Stimulated activated CD8-positive, alpha-beta memory T cell treated with anti-CD3 and anti-CD28 coated beads, Interleukin-15, amount 100 ng/mL, for 24 hours (primary cell): ENCODE data around the gene PRMT3.
A peak's percentile ranks its signal among the peaks of the same experiment; 100 is the strongest.
"Not testable (repeated sequence)": the region's sequence is repeated elsewhere in the genome, so short reads cannot be mapped to it uniquely, and the experiment has no call there.

Source experiments
- DNase-seq: peaks from one replicate; pipeline ENCODE4 v3.0.0-alpha.2; 2020; ENCODE audit warnings: low read depth

Gene PRMT3

DNA sequence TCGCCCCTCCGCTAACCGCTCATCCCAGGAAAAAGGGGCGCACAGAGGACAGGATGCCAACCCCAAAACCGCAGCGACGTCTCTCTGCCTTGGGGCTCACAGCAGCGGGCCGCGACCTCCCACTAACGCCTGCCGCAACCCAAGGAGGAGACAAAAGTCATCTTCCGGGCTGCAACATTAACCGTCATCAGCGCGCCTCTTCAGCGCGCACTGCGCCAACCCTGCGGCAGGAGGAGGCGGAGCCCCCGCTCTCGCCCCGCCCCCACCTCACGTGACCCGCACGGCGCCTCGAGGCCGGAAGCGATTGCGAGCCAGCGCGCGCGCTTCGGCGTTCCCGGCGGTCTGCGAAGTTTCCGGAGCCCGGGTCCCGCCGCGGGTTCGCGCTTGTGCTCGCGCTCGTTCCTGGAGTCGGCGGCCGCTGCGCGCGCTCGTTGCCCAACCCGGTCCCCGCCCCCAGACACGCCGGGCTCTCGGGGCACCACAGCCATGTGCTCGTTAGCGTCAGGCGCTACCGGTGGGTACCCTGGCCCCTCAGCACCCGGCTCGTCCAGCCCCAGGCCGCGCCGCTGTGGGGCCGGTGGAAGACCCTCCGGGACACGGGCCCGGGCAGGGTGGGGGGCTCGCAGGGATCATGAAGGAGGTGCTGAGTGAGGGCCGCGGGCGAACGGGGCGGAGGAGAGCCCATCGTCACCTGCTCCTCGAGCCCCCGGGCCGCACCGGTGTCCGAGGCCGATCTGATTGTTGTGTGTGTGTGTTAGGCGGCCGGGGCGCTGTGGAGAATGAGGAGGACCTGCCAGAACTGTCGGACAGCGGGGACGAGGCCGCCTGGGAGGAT lies at the start of gene PRMT3:
TSS of gene PRMT3 (plus strand) at position 456 of the 835 bp plus-strand sequence. CDS start at position 487, 31 bp downstream.
- DNase-seq: peak; percentile 96

DNA sequence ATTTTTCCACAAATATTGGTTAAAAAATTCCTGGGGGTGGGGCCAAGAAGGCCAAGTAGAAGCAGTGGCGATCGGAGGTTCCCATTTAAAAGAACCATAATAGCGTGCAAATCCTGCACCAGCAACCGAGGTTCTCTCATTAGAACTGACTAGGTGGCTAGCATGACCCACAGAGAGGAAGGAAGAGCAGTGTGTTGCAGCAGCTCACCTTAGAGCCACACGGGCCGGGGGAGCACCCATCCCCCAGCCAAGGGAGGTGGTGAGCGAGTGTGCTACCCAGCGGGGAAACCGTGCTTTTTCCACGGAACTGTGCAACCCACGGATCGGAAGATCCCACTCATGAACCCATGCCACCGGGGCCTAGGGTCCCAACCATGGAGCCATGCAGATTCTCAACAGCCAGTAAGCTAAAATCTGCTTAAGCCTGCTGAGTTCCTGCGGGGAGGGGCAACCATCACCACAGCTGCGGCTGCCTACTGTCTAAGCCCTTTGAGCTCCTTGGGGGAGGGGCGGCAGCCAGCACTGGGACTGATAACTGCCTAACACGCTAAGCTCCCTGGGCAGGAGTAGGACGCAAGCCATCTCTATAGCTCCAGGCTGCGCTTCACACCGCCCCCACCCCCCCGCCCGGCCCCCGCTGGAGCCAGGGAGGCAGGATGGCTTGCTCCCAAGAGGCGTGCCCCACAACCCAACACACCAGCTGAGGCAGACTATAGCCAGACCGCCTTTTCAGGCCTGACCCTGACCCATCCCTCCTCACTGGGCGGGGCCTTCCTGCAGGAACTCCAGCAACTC lies 45.0 kb upstream of the PRMT3 start:
- no peak for DNase-seq

DNA sequence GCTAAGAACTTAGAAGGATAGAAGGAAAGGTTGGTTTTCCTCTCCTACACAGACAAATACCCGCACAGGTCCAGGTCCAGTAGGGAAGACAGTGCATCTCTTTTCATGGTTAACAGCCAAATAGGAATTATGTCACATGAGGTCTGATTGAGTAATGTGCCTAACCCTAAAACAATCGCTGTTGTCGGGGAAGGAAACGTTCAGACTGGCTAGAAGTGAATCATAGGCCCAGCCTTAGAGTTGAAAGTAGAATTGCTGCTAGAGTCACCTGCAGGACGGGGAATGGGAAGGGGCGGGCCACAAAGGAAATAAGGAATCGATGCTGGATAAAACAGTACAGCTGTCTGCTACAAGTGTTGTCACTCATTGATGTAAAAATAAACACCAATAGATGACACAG lies 36.4 kb upstream of the PRMT3 start:
- no peak for DNase-seq

DNA sequence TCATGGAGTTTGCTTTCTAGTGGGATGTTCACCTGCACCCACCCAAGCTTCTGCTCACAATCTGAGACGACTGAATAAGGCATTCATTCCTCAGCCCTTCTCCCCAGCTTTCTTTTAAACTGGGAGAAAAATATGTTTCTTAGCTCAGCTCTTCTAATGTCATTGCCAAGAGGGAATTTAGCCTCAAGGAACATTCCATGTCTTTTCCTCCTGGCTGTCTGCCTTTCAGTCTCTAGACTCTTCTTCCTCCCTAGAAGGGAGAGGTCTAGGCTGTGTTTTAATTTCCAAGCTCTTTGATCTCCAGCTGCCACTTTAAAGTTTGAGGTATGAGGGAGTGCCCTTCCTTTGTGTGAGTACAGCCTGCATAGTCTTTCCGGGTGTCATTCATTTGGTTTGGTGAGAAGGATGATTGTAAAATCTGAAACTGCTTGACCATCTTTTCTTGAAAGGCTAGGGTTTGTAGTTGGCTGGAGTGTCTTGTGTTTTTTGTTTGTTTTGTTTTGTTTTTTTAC lies 35.7 kb upstream of the PRMT3 start:
- no peak for DNase-seq

DNA sequence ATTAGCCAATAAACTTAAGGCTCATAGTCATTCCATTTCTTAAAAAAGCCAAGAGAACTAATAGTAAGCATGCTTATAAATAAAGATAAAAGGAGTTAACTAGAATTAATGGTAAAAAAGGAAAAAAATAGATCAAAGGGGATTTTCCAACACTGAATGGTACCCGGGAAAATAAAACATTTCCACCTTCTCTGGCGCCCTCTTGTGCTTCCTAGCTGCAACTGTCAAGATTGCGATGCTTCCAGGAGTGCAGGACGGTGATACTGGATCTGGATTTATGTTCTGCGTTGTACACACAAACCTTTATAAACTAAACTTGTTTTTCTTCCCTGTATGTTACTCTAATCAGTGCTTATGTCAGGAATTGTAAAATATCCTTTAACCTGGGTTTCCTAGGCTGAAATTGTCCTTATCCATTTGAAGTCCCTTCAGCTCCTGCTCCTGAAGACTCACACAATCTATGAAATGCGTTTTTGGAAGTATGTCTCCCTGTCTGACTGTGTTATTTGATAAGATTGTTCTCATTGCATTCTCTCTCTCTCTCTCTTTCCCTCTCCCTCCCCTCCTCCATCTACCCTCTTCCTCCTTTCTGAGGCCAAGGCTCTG lies 33.6 kb upstream of the PRMT3 start:
- no peak for DNase-seq

DNA sequence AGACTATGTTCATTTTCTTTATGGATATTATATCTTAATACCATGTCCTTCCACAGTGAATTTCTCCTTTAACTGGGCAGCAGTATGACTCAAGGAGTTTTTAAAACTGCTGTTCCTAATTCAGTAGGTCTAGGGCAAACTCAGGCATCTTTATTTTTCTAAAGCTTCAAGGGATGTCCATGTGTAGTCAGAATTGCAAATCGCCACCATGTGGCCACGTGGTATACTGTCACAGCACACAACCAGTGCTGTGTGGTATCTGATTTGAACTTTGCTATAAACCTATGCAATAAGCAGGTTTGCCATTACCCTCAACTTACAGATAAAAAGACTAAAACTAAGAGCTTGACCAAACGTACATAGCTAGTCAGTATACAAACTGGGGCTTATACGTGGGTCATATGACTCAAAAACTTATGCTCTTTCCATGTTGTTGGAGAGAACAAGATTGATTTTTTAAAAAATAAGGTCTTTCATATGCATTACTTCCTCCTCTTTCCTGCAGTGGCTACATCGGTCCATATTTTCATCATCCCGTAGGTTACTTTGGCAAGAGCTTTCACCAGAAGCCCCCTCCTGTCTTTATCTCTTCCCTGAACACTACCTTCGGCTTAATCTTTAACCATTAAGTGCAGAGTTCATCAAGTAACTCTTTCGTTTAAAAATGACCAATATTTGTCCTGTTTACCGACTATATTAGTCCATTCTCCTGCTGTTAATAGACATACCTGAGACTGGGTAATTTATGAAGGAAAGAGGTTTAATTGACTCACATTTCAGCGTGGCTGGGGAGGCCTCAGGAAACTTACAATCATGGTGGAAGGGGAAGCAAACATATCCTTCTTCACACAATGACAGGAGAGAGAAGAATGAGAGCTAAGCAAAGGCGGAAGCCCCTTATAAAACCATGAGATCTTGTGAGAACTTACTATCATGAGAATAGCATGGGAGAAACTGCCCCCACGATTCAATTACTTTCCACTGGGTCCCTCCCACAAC lies 32.0 kb upstream of the PRMT3 start:
- DNase-seq: no peak

DNA sequence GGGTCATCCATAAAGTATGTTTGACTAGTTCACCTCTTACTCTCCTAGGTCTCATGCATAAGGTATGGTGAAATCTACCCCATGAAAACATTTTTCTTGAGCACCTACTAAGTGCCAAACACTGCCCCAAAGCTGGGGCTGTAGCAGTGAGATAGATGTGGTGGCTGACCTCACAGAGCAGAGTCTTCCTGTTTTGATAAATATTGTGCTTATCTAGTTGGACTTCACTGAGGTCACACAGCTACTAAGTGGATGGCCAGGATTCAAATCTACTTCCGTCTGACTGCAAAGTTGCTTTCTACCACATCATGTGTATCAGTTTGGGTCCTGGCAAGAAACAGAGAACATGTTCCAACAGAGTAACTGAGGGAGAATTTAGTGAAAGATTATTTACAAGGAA lies 30.4 kb upstream of the PRMT3 start:
- no peak for DNase-seq

DNA sequence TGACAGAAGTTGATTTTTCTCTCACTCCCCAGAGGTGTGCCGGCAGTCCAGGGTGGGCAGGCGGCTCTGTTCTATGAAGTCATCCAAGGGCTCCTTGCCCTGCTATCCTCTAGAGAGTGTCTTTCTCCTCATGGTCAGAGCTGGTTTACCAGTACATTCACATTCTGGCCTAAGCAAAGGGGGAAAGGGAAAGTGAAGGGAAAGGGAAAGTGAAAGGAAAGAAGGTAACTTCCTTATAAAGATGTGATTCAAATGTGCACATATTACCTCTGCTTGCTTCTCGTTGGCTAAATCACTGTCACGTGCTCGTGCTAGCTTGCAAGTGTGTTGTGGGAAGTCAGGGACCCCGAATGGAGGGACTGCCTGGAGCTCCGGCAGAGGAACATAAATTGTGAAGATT lies 26.9 kb upstream of the PRMT3 start:
- no peak for DNase-seq

DNA sequence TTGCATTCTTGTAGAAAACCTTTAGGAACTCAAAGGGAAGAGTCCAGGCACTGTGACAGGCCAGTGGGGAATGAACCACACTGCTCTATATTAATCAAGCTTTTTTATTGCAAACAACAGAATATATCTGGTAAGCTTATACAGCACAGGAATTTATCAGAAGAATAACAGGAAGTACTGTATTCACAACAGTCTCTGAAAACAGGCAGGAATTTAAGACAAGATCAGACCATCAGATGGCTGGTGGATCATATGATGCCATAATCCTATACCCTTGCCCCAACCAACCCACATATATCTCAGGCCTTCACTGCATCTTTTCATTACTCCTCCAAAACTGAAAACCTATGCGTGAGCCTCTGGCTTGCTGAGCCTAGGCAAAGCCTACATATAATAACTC lies 25.0 kb upstream of the PRMT3 start:
- DNase-seq: no peak

DNA sequence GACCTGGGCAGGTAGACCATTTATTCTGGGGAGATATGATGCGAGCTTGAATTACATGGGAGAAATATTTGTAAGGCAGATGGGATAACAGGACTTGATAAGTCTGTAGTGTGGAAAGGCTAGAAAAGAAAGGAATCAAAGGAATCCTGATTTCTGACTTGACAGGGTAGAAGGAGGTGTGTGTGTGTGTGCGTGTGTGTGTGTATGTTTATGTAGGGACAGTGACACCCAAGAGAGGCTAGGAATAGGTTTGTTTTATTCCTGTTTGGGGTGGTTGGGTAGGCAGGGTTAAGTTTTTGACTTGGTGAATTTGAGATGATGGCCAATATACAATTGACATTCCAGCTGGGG lies 24.4 kb upstream of the PRMT3 start:
- no peak for DNase-seq

DNA sequence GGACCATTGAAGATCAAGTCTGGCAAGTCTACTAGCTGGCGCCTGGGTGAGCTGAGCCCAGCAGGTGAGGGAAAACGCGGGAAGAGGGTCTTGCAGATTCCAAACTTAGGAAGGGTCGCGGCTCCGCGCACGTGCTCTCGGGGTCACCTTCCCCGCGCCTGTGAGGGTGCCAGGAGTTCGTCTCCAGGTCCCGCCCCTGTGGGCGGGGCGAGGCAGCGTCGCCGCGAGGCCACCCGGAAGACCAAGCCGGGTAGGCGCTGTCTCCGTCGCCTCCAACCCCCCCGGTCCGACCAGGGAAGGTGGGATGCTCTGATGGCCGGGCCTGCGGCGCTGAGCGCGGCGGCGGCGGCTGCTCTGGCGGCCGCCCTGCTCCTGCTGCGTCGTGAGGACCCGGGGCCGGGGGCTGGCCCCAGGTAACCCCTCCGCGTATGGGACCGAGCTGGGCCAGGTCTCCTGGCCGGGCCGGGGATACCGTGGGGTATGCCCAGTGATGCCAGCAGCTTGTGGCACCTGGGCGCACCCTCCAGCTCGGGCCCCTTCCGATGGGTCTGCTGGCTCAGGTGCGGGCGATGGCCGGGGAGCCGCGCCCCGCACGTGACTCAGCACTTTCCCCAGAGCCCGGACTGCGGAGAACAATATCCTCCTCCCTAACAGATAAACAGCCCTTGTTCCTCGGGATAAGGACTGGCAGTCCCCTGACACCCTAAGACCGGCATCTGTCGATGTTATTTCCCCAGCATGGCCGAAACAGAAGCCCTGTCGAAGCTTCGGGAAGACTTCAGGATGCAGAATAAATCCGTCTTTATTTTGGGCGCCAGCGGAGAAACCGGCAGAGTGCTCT lies 23.8 kb upstream of the PRMT3 start, which contains the start of gene HTATIP2:
TSS of gene HTATIP2 (plus strand) at position 215 of the 841 bp plus-strand sequence. CDS start at position 739, 524 bp downstream.
- DNase-seq: peak; percentile 45

DNA sequence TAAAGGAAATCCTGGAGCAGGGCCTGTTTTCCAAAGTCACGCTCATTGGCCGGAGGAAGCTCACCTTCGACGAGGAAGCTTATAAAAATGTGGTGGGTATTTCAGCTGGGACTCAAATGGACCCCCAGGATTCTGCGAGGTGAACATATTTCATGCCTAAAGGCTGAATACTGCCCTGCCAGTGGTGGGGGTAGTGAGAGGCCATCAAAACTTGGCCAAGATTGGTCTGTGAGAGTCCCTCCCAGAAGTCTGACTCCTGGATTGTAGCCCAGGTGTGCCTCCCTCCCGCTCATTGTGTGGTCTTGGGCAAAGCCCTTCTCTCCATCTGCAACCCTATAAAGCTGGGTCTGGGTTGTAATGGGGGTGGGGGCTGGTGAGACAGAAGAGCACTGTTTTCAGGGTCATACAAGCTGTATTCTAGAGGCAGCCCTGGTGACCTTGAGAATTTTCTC lies 23.1 kb upstream of the PRMT3 start:
- no peak for DNase-seq

DNA sequence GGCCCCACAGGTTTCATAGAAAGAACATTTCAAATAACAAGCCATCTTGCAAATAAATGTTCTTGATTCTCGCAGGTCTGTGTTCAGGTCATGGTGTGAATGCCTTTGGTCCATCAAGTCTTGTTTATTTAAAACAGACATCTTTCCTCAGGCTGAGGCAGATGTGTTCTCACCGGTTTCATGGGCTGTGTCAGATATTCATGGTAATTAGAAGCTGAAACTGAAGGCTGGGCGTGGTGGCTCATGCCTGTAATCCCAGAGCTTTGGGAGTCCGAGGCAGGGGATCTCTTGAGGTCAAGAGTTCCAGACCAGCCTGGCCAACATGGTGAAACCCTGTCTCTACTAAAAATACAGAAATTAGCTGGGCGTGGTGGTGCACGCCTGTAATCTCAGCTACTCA lies 22.1 kb upstream of the PRMT3 start:
- not testable (repeated sequence) for DNase-seq

DNA sequence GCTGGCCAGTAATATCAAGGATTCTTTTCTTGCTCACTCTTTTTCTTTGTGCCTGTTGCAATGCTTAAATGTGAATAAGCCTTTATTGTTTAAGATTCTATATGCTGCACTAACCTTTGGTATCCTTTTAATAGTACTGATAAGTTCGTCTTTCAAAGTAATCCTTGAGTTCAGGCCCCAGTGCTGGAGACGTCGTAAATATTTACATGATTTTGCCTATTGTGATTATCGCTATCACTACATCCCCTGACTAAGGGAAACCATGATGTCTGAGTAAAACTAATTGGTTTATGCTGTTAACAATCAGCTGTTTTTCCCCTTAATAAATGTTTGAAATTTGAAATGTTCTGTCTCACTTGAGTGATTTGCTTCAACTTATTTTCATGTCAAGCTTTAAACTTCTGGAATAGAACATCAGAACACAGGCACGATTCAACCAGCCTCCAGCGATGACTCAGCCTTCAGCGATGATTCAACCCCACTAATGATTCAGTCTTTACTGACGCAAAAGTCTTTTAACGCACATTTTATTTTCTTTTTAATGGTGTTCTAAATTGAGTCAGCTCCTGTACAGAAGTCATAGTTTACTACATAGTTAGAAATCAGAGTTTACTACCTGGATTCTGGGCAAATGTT lies 20.1 kb upstream of the PRMT3 start:
- DNase-seq: no peak

DNA sequence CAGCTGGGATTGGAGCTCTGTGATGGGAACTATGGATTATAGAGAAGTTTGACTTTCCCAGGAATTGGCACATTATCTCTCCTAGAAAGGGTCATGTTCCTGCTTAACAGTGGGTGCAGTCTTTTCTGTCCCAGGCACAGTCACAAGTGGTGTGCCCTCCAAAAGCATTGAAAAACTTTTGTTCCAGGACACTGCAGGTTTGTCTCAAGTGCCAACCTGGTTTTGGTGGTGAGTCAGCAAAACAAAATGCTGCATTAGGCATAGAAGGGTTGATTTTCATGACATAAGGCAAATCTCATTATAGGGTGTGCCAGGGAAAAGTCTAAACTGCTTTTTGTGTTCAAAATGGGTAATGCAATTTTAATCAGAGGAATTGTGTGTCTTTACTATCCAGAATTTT lies 19.1 kb upstream of the PRMT3 start:
- no peak for DNase-seq

DNA sequence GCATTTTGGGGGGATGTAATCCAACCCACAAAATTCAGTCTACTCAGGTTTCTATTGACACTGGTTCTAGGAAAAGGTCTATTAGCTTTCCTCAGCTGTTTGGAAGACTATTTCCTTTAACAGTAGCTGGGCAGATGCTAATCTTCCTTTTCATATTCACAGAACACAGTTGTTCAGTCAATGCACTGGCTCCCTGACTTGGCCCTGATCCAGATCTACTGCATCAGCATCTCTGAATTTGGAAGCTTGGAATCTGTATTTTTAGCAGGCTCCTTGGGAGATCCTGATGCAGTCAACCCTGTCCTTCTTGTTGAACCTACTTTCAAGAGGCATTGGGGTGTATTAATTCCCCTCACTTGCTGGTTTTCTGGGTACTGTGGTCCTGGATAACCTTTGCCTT lies 17.7 kb upstream of the PRMT3 start:
- DNase-seq: no peak

DNA sequence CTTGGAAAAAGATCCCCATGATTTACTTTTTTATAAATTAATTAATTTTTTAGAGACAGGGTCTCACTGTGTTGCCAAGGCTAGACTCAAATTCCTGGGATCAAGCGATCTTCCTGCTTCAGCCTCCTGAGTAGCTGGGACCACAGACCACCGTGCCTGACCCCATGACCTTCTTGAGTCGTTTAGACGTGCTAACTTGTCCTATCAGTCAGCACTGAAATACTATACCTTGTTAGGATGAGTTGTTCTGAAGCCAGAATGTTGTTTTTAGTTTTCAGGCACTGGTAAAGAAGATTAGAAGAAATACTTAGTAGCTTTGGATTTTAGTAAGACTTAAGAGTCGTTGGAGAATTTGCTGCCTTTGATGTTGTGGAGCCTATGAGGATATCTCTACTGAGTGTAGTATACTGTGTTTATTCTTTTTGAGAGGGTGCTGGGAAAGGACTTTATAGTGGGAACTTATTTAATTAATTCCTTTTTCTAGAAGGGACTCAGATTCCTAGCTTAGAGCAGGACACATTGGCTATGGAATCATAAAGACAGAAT lies 15.4 kb upstream of the PRMT3 start:
- no peak for DNase-seq

DNA sequence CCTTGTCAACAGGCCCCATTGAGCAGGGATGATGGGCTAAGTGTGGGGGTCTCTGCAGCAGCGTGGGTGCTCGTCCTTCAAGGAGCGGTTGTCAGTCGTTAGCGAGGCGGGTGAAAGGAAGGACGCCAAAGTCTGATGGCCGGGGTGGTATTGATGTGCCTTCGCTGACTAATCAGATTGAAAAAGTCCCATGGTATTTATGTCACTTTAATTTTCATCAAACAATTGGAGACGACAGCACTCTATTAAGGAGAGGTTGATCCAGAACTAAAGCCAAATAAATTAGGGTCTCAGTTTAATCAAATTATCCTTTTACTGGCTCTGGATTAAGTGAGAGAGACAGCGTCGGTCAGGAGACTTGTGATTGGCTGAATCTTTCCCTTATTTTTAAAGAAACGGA lies 14.4 kb upstream of the PRMT3 start:
- no peak for DNase-seq

DNA sequence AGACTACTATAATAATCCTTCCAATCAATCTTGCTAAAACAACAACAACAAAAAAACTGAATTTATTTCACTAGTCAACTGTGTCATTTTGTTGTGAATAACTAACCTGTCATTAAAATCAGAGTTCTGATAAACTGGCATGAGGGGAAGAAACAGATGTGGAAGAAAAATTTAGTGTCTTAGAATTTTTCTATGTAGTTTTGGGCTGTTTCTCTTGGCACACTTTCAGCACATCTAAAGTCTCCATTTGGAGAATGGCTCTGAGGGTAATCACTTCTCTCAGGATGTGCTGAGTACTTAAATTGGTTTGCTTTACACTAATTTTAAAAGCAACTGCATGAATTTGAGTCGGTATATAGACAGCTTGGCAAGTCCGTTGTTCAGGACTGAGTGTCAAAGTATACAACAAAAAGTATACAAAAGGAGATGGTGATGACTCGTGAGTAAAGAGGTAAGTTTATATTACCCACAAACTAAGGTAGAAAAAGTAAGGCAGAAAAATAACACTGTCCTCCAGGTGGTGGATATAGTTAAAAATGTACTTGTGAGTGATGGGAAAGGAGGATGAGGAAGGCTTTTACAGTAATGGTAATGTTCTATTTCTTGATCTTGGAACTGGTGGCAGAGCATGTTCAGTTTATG lies 13.8 kb upstream of the PRMT3 start:
- no peak for DNase-seq
